B cell (primary cell): ENCODE results near the gene SLC6A12. TPM values are rescaled to one million over a fixed set of nuclear protein-coding genes. Genes with fewer than 3 reads are reported as not detected.

Source experiments
- ATAC-seq: fragments of 200-7000 bp; cut with Tn5 transposase; one replicate; pipeline ENCODE4 v1.10.0; 2021; ENCODE audit warnings: low read depth, mild to moderate bottlenecking, moderate number of reproducible peaks, moderate library complexity
- CTCF ChIA-PET: fragments of 350-600 bp; sonication (Branson Sonifier 250); formaldehyde crosslinking; loops from one replicate; lab custom pipeline; 2021; ENCODE audit warnings: antibody characterized with exemption, inconsistent platforms; lab: Charles Lee
- POLR2A ChIA-PET: fragments of 350-600 bp; sonication (Branson Sonifier 250); formaldehyde crosslinking; loops from one replicate; lab custom pipeline; 2021; ENCODE audit warnings: antibody characterized with exemption; lab: Charles Lee
- DNase-seq: peaks from one replicate; pipeline ENCODE4 v3.0.0; 2013
- H2AFZ ChIP-seq: 2 replicates; pipeline ENCODE4 v1.6.1; 2012; ENCODE audit warnings: mild to moderate bottlenecking, low read depth, low read length; ENCODE audit not compliant: insufficient read depth, poor library complexity, severe bottlenecking
- H3K27ac ChIP-seq, 2 donors: 1 replicate in 1 of 2; 2 replicates in 1 of 2; pipeline ENCODE4 v1.5.1; 2012 to 2013; ENCODE audit warnings: low read length in 2 of 2, mild to moderate bottlenecking in 2 of 2, moderate library complexity in 1 of 2
- H3K27me3 ChIP-seq, 4 experiments: fragments of 200-600 bp in 1 of 4; sonication (generic) in 1 of 4; replicated peaks in 1 of 4; 1 replicate in 2 of 4; 2 replicates in 2 of 4; pipeline versions ENCODE4 v1.6.1 to v1.7.0; 2013 to 2016; ENCODE audit warnings: low read length in 3 of 4, mild to moderate bottlenecking in 2 of 4, mixed read lengths in 1 of 4, moderate library complexity in 1 of 4; ENCODE audit not compliant: insufficient read depth in 4 of 4, control insufficient read depth in 3 of 4; ENCODE audit errors: control extremely low read depth in 1 of 4
- H3K36me3 ChIP-seq, 2 experiments: replicated peaks in 1 of 2; 1 replicate in 1 of 2; 2 replicates in 1 of 2; pipeline versions ENCODE4 v1.6.1 to v1.7.1; 2013; ENCODE audit warnings: low read length in 1 of 2; ENCODE audit not compliant: insufficient read depth in 2 of 2, control insufficient read depth in 1 of 2; ENCODE audit errors: control extremely low read depth in 1 of 2, extremely low read depth in 1 of 2
- H3K4me1 ChIP-seq, 2 donors: fragments of 200-600 bp in 1 of 2; sonication (generic) in 1 of 2; 1 replicate in 1 of 2; 2 replicates in 1 of 2; pipeline versions ENCODE4 v1.5.1 to v1.6.1; 2013 to 2017; ENCODE audit warnings: low read length in 2 of 2; ENCODE audit not compliant: control insufficient read depth in 2 of 2, insufficient read depth in 2 of 2
- H3K4me2 ChIP-seq: replicated peaks from 2 replicates; pipeline ENCODE3; 2012; ENCODE audit warnings: mild to moderate bottlenecking, low read depth, low read length; ENCODE audit not compliant: poor library complexity, severe bottlenecking
- H3K4me3 ChIP-seq, 5 experiments: fragments of 200-600 bp in 1 of 5; sonication (generic) in 1 of 5; 1 replicate in 3 of 5; 2 replicates in 2 of 5; pipeline versions ENCODE4 v1.5.1 to v1.7.0; 2011 to 2016; ENCODE audit warnings: low read length in 4 of 5, mild to moderate bottlenecking in 4 of 5, low read depth in 2 of 5, control low read depth in 1 of 5, moderate library complexity in 1 of 5; ENCODE audit not compliant: insufficient read depth in 1 of 5; ENCODE audit errors: control extremely low read depth in 1 of 5, extremely low read depth in 1 of 5
- H3K79me2 ChIP-seq: fragments of 200-600 bp; sonication (generic); one replicate; pipeline ENCODE4 v1.6.0; 2016; ENCODE audit warnings: low read length; ENCODE audit not compliant: control insufficient read depth, insufficient read depth
- H3K9ac ChIP-seq: fragments of 200-600 bp; sonication (generic); 2 replicates; pipeline ENCODE4 v1.6.1; 2017; ENCODE audit warnings: mild to moderate bottlenecking, low read length, moderate library complexity
- H3K9me3 ChIP-seq, 3 donors: one replicate each; pipeline versions ENCODE4 v1.6.1 to v1.7.1; 2013; ENCODE audit warnings: low read length in 2 of 3; ENCODE audit not compliant: control insufficient read depth in 2 of 3, insufficient read depth in 1 of 3; ENCODE audit errors: control extremely low read depth in 1 of 3
- H4K20me1 ChIP-seq: 2 replicates; pipeline ENCODE4 v1.6.0; 2012; ENCODE audit warnings: mild to moderate bottlenecking, low read length; ENCODE audit not compliant: insufficient read depth, control insufficient read depth, poor library complexity, severe bottlenecking
- H3K27ac Mint-ChIP-seq: one replicate; pipeline ENCODE4 v1.8.0; 2021; ENCODE audit warnings: mixed read lengths
- H3K27me3 Mint-ChIP-seq: one replicate; pipeline ENCODE4 v1.8.0; 2021; ENCODE audit warnings: mixed read lengths
- H3K4me1 Mint-ChIP-seq: one replicate; pipeline ENCODE4 v1.8.0; 2021; ENCODE audit warnings: mixed read lengths
- H3K4me3 Mint-ChIP-seq: one replicate; pipeline ENCODE4 v1.8.0; 2021; ENCODE audit warnings: mixed read lengths
- H3K9me3 Mint-ChIP-seq: one replicate; pipeline ENCODE4 v1.8.0; 2022; ENCODE audit warnings: mixed read lengths; ENCODE audit not compliant: insufficient read depth
- EZH2 ChIP-seq: IDR thresholded peaks from 2 replicates; pipeline ENCODE4 v1.6.1; 2012; ENCODE audit warnings: borderline replicate concordance, low read depth, mild to moderate bottlenecking, moderate library complexity, low read length; ENCODE audit not compliant: insufficient read depth, poor library complexity, severe bottlenecking
- WGBS: methylation state at CpG from one replicate; pipeline ENCODE4 v1.1.5; 2013; ENCODE audit warnings: missing lambda C conversion rate; ENCODE audit not compliant: insufficient coverage; 5-methylcytosine and 5-hydroxymethylcytosine counted together
- intact Hi-C: fragments of 100-400 bp; cut with micrococcal nuclease; formaldehyde crosslinking; loops from one replicate; pipeline ENCODE4 v1.10.0; 2022
- polyA plus RNA-seq: library from polyadenylated mRNA; depleted of rRNA; stranded (reverse); fragments of >200 nt; gene quantifications from 2 replicates; pipeline ENCODE4 v1.2.3, GENCODE V29; 2012
- total RNA-seq, 2 donors: library from RNA; stranded (reverse); fragments of 120-200 nt in 1 of 2; gene quantifications; 1 replicate in 1 of 2; 2 replicates in 1 of 2; pipeline versions ENCODE4 v1.2.3 to v1.2.4, GENCODE V29; 2013 to 2022
- TF ChIP-seq, protein P1 (sequence below): fragments of 200-600 bp; IDR thresholded peaks from one replicate; pipeline ENCODE4 v1.8.0; 2022; ENCODE audit warnings: antibody characterized with exemption, mild to moderate bottlenecking

SLC6A12 gene
- total and polyA plus RNA-seq, 2 donors (not counting 1 experiment from before 2014, with no cell fraction given), result 0.06 TPM; not detected in 1

DNA sequence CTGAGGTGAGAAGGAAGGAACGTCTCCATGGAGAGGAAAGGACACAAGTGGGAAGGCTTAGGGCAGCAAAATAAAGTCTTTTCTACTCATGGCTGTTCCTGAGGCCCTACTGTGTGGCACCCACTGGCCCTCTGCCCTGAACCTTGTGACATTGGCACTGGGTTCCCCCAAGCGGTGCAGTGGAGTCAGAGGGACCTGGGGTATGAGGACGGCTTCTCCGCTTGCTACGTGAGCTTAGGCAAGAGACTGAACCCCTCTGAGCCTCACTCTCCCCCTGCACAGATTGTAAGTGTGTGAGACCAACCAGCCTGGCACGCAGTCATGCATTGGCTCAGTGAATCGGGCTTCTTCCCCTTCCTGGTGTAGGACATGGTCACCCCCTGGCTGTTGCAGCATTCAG, 19.7 kb downstream of the SLC6A12 start:
- H3K27me3 Mint-ChIP-seq, result peaks cover 26% of the 10 kb centered on the region
- no peak overlapping the region for H3K27ac Mint-ChIP-seq
- POLR2A ChIA-PET, result no interaction called here
- H3K9me3 Mint-ChIP-seq, result peaks cover 2% of the 10 kb centered on the region
- CTCF ChIA-PET, result no interaction called here
- Histone ChIP-seq H3K4me3 (no peak overlapping the region), H3K9me3 (peaks cover 0 to 8% (median 0%) of the 10 kb centered on the region in 3 donors), H3K4me2 (no peak overlapping the region), H3K27ac (no peak overlapping the region), H3K79me2 (no peaks in the 10 kb centered on the region), H4K20me1 (no peaks in the 10 kb centered on the region), H2AFZ (no peak overlapping the region), H3K4me1 (peaks cover 3 to 5% of the 10 kb centered on the region in 2 donors), H3K27me3 (peaks cover 0 to 12% (median 0%) of the 10 kb centered on the region in 4 experiments), H3K36me3 (no peaks in the 10 kb centered on the region), H3K9ac (no peak overlapping the region)
- no peaks in the 10 kb centered on the region for H3K4me1 Mint-ChIP-seq
- intact Hi-C loops, result no loop called here
- TF ChIP-seq, protein P1, sequence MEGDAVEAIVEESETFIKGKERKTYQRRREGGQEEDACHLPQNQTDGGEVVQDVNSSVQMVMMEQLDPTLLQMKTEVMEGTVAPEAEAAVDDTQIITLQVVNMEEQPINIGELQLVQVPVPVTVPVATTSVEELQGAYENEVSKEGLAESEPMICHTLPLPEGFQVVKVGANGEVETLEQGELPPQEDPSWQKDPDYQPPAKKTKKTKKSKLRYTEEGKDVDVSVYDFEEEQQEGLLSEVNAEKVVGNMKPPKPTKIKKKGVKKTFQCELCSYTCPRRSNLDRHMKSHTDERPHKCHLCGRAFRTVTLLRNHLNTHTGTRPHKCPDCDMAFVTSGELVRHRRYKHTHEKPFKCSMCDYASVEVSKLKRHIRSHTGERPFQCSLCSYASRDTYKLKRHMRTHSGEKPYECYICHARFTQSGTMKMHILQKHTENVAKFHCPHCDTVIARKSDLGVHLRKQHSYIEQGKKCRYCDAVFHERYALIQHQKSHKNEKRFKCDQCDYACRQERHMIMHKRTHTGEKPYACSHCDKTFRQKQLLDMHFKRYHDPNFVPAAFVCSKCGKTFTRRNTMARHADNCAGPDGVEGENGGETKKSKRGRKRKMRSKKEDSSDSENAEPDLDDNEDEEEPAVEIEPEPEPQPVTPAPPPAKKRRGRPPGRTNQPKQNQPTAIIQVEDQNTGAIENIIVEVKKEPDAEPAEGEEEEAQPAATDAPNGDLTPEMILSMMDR, result no peak
- TF ChIP-seq EZH2, result no peak
- no peak overlapping the region for H3K4me3 Mint-ChIP-seq
- DNase-seq (no peak), ATAC-seq (no peak)
- WGBS, result 85% methylated on average over 6 of the region's 7 CpGs

GRCh38 chr12:193261-193660, 20.7 kb downstream of the SLC6A12 start:
- no peak overlapping the region for H3K27ac Mint-ChIP-seq
- DNase-seq (no peak), ATAC-seq (no peak)
- peaks cover 33% of the 10 kb centered on the region for H3K27me3 Mint-ChIP-seq
- Histone ChIP-seq H4K20me1 (no peaks in the 10 kb centered on the region), H2AFZ (no peak overlapping the region), H3K4me2 (no peak overlapping the region), H3K4me1 (peaks cover 4 to 11% of the 10 kb centered on the region in 2 donors), H3K9ac (no peak overlapping the region), H3K79me2 (no peaks in the 10 kb centered on the region), H3K4me3 (no peak overlapping the region), H3K27me3 (peaks cover 0 to 11% (median 0%) of the 10 kb centered on the region in 4 experiments), H3K9me3 (peaks cover 0 to 10% (median 0%) of the 10 kb centered on the region in 3 donors), H3K36me3 (no peaks in the 10 kb centered on the region), H3K27ac (no peak overlapping the region)
- ChIA-PET CTCF (no interaction called here), POLR2A (no interaction called here)
- 83% methylated on average over 10 of the region's 10 CpGs for WGBS
- peaks cover 3% of the 10 kb centered on the region for H3K4me1 Mint-ChIP-seq
- intact Hi-C loops, result no loop called here
- peaks cover 2% of the 10 kb centered on the region for H3K9me3 Mint-ChIP-seq
- no peak overlapping the region for H3K4me3 Mint-ChIP-seq
- TF ChIP-seq, protein P1, result no peak
- TF ChIP-seq EZH2, result no peak
